Ascending aorta (tissue), 2 donors: ENCODE results near the gene COLEC12. TPM values are rescaled to one million over a fixed set of nuclear protein-coding genes. Genes with fewer than 3 reads are reported as not detected.

Experiments
- DNase-seq, 2 donors: peaks; one replicate each; pipeline ENCODE4 v3.0.0-alpha.2; 2019; ENCODE audit warnings: low spot score in 2 of 2
- H3K27ac ChIP-seq, 2 donors: fragments of 200-600 bp; sonication (generic); one replicate each; pipeline ENCODE4 v1.5.1; 2016 to 2017; ENCODE audit warnings: mild to moderate bottlenecking in 1 of 2
- H3K27me3 ChIP-seq: fragments of 200-600 bp; sonication (generic); one replicate; pipeline ENCODE4 v1.5.1; 2017
- H3K36me3 ChIP-seq, 2 donors: fragments of 200-600 bp; sonication (generic); one replicate each; pipeline ENCODE4 v1.5.1; 2016
- H3K4me1 ChIP-seq, 2 donors: fragments of 200-600 bp; sonication (generic); one replicate each; pipeline ENCODE4 v1.5.1; 2016 to 2017; ENCODE audit warnings: mild to moderate bottlenecking in 1 of 2
- H3K4me3 ChIP-seq, 2 donors: fragments of 200-600 bp; sonication (generic); one replicate each; pipeline ENCODE4 v1.5.1; 2016 to 2017; ENCODE audit warnings: mild to moderate bottlenecking in 1 of 2
- H3K9me3 ChIP-seq, 2 donors: fragments of 200-600 bp; sonication (generic); one replicate each; pipeline ENCODE4 v1.5.1; 2016
- CTCF ChIP-seq, 3 experiments: fragments of 200-600 bp in 2 of 3; fragments of 450-650 bp in 1 of 3; sonication (generic) in 2 of 3; IDR thresholded peaks; one replicate each; pipeline ENCODE4 v1.5.1; 2016 to 2019; ENCODE audit warnings: antibody characterized with exemption in 3 of 3, mild to moderate bottlenecking in 1 of 3, moderate library complexity in 1 of 3
- intact Hi-C: fragments of 100-400 bp; cut with DNase I; formaldehyde crosslinking; loops from one replicate; pipeline ENCODE4 v1.15.1; 2023
- total RNA-seq: library from RNA; depleted of rRNA; stranded (reverse); fragments of >200 nt; gene quantifications from one replicate; pipeline ENCODE4 v1.1.0, GENCODE V29; 2016

COLEC12 gene
- total RNA-seq, 1 donor from 2014 or later, result 9.5 TPM

- Histone ChIP-seq H3K9me3 (no peaks in the 10 kb centered on the region), H3K27me3 (no peaks in the 10 kb centered on the region), H3K4me1 (peaks cover 0 to 12% of the 10 kb centered on the region in 2 donors), H3K27ac (no peak overlapping the region), H3K36me3 (no peaks in the 10 kb centered on the region), H3K4me3 (no peak overlapping the region)
- no peak for TF ChIP-seq CTCF (IDR thresholded peaks at IDR 0.05)
- no peak for DNase-seq
- intact Hi-C loops, result no loop called here
These were observed 26.7 kb downstream of the COLEC12 start for GRCh38 chr18:473802-474201.

- H3K4me3 ChIP-seq, result no peak overlapping the region
- no peak overlapping the region for H3K27ac ChIP-seq
- no peaks in the 10 kb centered on the region for H3K27me3 ChIP-seq
- no peak for TF ChIP-seq CTCF (IDR thresholded peaks at IDR 0.05)
- no peak for DNase-seq
- intact Hi-C loops, result no loop called here
- H3K36me3 ChIP-seq, result no peaks in the 10 kb centered on the region
- H3K9me3 ChIP-seq, result no peaks in the 10 kb centered on the region
- H3K4me1 ChIP-seq, result peaks cover 0 to 12% of the 10 kb centered on the region in 2 donors
These were observed 28.8 kb downstream of the COLEC12 start for GRCh38 chr18:471716-472115.

GRCh38 chr18:470661-471501, 29.6 kb downstream of the COLEC12 start:
- peak overlapping the region in 1 of 2 donors; percentile 5 for H3K27ac ChIP-seq
- TF ChIP-seq CTCF (IDR thresholded peaks at IDR 0.05), result no peak
- no peaks in the 10 kb centered on the region for H3K27me3 ChIP-seq
- DNase-seq, result no peak
- no peak overlapping the region for H3K4me3 ChIP-seq
- H3K9me3 ChIP-seq, result no peaks in the 10 kb centered on the region
- peaks cover 0 to 8% of the 10 kb centered on the region in 2 donors for H3K4me1 ChIP-seq
- H3K36me3 ChIP-seq, result no peaks in the 10 kb centered on the region
- intact Hi-C loops, result no loop called here

GRCh38 chr18:468955-469790, 31.3 kb downstream of the COLEC12 start:
- no peak overlapping the region for H3K27ac ChIP-seq
- intact Hi-C loops, result no loop called here

More at GRCh38 chr18:468955-469790, 31.3 kb downstream of the COLEC12 start:
- no peaks in the 10 kb centered on the region for H3K9me3 ChIP-seq
- TF ChIP-seq CTCF (IDR thresholded peaks at IDR 0.05), result no peak
- DNase-seq, result no peak
- no peak overlapping the region for H3K4me3 ChIP-seq
- no peaks in the 10 kb centered on the region for H3K27me3 ChIP-seq
- no peaks in the 10 kb centered on the region for H3K4me1 ChIP-seq
- no peaks in the 10 kb centered on the region for H3K36me3 ChIP-seq
